Right atrium auricular region (tissue), 2 donors: ENCODE data around the gene DNMBP. TPM values are rescaled to one million over a fixed set of nuclear protein-coding genes. Genes with fewer than 3 reads are reported as not detected.

Source experiments
- DNase-seq: peaks from one replicate; pipeline ENCODE4 v3.0.0-alpha.2; 2019; ENCODE audit warnings: low spot score
- H3K27ac ChIP-seq, 2 donors: fragments of 200-600 bp; sonication (generic); 1 replicate in 1 of 2; 2 replicates in 1 of 2; pipeline ENCODE4 v1.5.1; 2016 to 2019
- H3K27me3 ChIP-seq, 2 donors: fragments of 200-600 bp; sonication (generic); one replicate each; pipeline versions ENCODE4 v1.5.1 to v1.6.0; 2017 to 2019
- H3K36me3 ChIP-seq: fragments of 200-600 bp; sonication (generic); one replicate; pipeline ENCODE4 v1.5.1; 2016
- H3K4me1 ChIP-seq, 2 donors: fragments of 200-600 bp; sonication (generic); one replicate each; pipeline versions ENCODE4 v1.5.1 to v1.6.0; 2017 to 2019
- H3K4me3 ChIP-seq, 2 donors: fragments of 200-600 bp; sonication (generic); 1 replicate in 1 of 2; 2 replicates in 1 of 2; pipeline ENCODE4 v1.5.1; 2017 to 2019; ENCODE audit warnings: mild to moderate bottlenecking in 1 of 2, moderate library complexity in 1 of 2
- H3K9me3 ChIP-seq, 2 donors: fragments of 200-600 bp; sonication (generic); one replicate each; pipeline ENCODE4 v1.5.1; 2019
- total RNA-seq, 2 donors: library from RNA; depleted of rRNA; stranded (reverse); fragments of >200 nt; gene quantifications; one replicate each; pipeline ENCODE4 v1.1.0, GENCODE V29; 2016
- TF ChIP-seq, protein P1 (sequence below), 2 donors: fragments of 200-600 bp; sonication (generic); IDR thresholded peaks; one replicate each; pipeline ENCODE4 v1.5.1; 2019; ENCODE audit warnings: antibody characterized with exemption in 2 of 2

The DNMBP gene
- total RNA-seq, 2 donors from 2014 or later, result 5.8 to 8.2 TPM

DNA sequence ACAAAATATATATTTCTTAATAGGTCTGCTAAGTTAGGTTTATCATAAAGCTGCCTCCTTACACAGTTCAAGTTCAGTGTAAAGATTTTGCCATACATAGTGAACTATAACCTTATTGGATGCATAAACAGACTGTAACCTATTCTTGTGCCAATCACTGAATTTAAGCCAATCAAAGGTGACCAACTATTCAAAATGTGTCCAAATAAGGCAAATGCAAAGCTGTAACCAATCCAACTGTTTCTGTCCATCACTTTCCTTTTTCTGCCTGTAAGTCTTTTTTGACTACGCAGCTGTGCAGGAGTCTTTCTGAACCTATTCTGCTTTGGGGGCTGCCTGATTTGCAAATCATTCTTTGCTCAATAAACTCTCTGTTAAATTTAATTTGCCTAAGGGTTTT lies 11.6 kb upstream of the DNMBP start:
- no peak overlapping the region for H3K4me3 ChIP-seq
- no peaks in the 10 kb centered on the region for H3K36me3 ChIP-seq
- H3K27ac ChIP-seq, result no peak overlapping the region
- no peaks in the 10 kb centered on the region for H3K9me3 ChIP-seq
- DNase-seq, result no peak
- no peaks in the 10 kb centered on the region for H3K27me3 ChIP-seq
- no peaks in the 10 kb centered on the region for H3K4me1 ChIP-seq
- TF ChIP-seq, protein P1, sequence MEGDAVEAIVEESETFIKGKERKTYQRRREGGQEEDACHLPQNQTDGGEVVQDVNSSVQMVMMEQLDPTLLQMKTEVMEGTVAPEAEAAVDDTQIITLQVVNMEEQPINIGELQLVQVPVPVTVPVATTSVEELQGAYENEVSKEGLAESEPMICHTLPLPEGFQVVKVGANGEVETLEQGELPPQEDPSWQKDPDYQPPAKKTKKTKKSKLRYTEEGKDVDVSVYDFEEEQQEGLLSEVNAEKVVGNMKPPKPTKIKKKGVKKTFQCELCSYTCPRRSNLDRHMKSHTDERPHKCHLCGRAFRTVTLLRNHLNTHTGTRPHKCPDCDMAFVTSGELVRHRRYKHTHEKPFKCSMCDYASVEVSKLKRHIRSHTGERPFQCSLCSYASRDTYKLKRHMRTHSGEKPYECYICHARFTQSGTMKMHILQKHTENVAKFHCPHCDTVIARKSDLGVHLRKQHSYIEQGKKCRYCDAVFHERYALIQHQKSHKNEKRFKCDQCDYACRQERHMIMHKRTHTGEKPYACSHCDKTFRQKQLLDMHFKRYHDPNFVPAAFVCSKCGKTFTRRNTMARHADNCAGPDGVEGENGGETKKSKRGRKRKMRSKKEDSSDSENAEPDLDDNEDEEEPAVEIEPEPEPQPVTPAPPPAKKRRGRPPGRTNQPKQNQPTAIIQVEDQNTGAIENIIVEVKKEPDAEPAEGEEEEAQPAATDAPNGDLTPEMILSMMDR (IDR thresholded peaks at IDR 0.05), result no peak

GRCh38 chr10:100020886-100021253 lies 11.1 kb upstream of the DNMBP start:
- H3K4me3 ChIP-seq, result no peak overlapping the region
- no peaks in the 10 kb centered on the region for H3K9me3 ChIP-seq
- TF ChIP-seq, protein P1 (IDR thresholded peaks at IDR 0.05), result no peak
- no peak overlapping the region for H3K27ac ChIP-seq
- H3K36me3 ChIP-seq, result no peaks in the 10 kb centered on the region
- H3K4me1 ChIP-seq, result no peaks in the 10 kb centered on the region
- no peak for DNase-seq
- H3K27me3 ChIP-seq, result no peaks in the 10 kb centered on the region

GRCh38 chr10:100020142-100020885 lies 10.6 kb upstream of the DNMBP start:
- H3K9me3 ChIP-seq, result no peaks in the 10 kb centered on the region
- H3K4me1 ChIP-seq, result no peaks in the 10 kb centered on the region
- no peaks in the 10 kb centered on the region for H3K36me3 ChIP-seq
- H3K4me3 ChIP-seq, result no peak overlapping the region
- H3K27ac ChIP-seq, result no peak overlapping the region
- TF ChIP-seq, protein P1 (IDR thresholded peaks at IDR 0.05), result no peak
- no peak for DNase-seq
- H3K27me3 ChIP-seq, result no peaks in the 10 kb centered on the region

- Histone ChIP-seq H3K9me3 (no peaks in the 10 kb centered on the region), H3K4me3 (no peak overlapping the region), H3K27ac (no peak overlapping the region), H3K4me1 (no peaks in the 10 kb centered on the region), H3K27me3 (no peaks in the 10 kb centered on the region), H3K36me3 (no peaks in the 10 kb centered on the region)
- no peak for DNase-seq
- TF ChIP-seq, protein P1 (IDR thresholded peaks at IDR 0.05), result no peak
Observed at GRCh38 chr10:100019787-100020141, 10.0 kb upstream of the DNMBP start.

DNA sequence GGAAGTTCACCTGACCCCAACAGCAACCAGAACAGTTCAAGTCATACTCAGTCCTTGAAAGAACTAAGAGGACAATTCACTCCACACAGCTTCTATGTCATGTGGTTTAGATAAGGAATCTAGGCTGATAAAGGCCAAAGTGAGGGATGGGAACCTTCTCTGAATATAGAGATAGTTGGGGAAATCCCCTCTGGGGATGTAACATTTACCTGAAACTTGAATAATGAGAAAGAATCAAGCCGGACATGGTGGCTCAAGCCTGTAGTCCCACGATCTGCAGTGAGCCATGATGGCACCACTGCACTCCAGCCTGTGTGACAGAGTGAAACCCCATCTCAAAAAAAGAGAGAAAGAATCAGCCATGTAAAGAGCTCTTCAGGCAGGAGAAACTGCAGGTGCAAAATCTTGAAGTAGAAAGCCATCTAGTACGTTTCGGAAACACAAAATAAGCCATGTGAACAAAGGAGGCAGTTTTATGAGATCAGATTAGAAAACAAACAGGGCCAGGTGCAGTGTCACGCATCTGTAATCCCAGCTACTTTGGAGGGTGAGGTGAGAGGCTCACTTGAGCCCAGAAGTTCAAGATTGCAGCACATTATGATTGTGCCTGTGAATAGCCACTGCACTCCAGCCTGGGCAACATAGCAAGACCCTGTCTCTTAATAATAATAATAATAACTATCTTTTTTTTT lies 4.5 kb upstream of the DNMBP start:
- no peaks in the 10 kb centered on the region for H3K27me3 ChIP-seq
- H3K36me3 ChIP-seq, result no peaks in the 10 kb centered on the region
- no peak for DNase-seq

More for the DNA sequence above, 4.5 kb upstream of the DNMBP start:
- TF ChIP-seq, protein P1 (IDR thresholded peaks at IDR 0.05), result no peak
- Histone ChIP-seq H3K4me3 (no peak overlapping the region), H3K27ac (no peak overlapping the region), H3K4me1 (peaks cover 0 to 5% of the 10 kb centered on the region in 2 donors), H3K9me3 (no peaks in the 10 kb centered on the region)
